Natural killer cell (primary cell): ENCODE results near the gene P2RX5. TPM values are rescaled to one million over a fixed set of nuclear protein-coding genes. Genes with fewer than 3 reads are reported as not detected.

ENCODE experiments used
- ATAC-seq, 3 donors: fragments of 150-1000 bp in 2 of 3; fragments of 200-7000 bp in 1 of 3; cut with Tn5 transposase; 1 replicate in 1 of 3; 2 replicates in 2 of 3; pipeline ENCODE4 v1.10.0; 2021; ENCODE audit warnings: mild to moderate bottlenecking in 2 of 3, moderate library complexity in 2 of 3
- DNase-seq, 2 donors: peaks; one replicate each; pipeline versions ENCODE4 v3.0.0 to v3.0.0-alpha.2; 2013 to 2021; ENCODE audit warnings: mixed read lengths in 1 of 2
- H3K27ac ChIP-seq: one replicate; pipeline ENCODE4 v1.5.1; 2013; ENCODE audit warnings: mild to moderate bottlenecking, low read length
- H3K27me3 ChIP-seq: one replicate; pipeline ENCODE4 v1.6.1; 2013; ENCODE audit warnings: low read length; ENCODE audit not compliant: control insufficient read depth, insufficient read depth
- H3K36me3 ChIP-seq: one replicate; pipeline ENCODE4 v1.6.1; 2013; ENCODE audit warnings: low read length; ENCODE audit not compliant: control insufficient read depth, insufficient read depth
- H3K4me1 ChIP-seq: one replicate; pipeline ENCODE4 v1.6.1; 2013; ENCODE audit warnings: low read length; ENCODE audit not compliant: control insufficient read depth, insufficient read depth
- H3K4me3 ChIP-seq: one replicate; pipeline ENCODE4 v1.5.1; 2013; ENCODE audit warnings: low read length
- H3K9me3 ChIP-seq: one replicate; pipeline ENCODE4 v1.6.1; 2013; ENCODE audit warnings: low read length; ENCODE audit not compliant: control insufficient read depth, insufficient read depth
- H3K27ac Mint-ChIP-seq, 2 donors: one replicate each; pipeline ENCODE4 v1.8.0; 2022; ENCODE audit warnings: mild to moderate bottlenecking in 2 of 2, mixed read lengths in 2 of 2, moderate library complexity in 1 of 2
- H3K27me3 Mint-ChIP-seq, 2 donors: one replicate each; pipeline ENCODE4 v1.8.0; 2022; ENCODE audit warnings: low read depth in 2 of 2, mixed read lengths in 2 of 2
- H3K36me3 Mint-ChIP-seq: one replicate; pipeline ENCODE4 v1.8.0; 2022; ENCODE audit warnings: mixed read lengths
- H3K4me1 Mint-ChIP-seq, 2 donors: one replicate each; pipeline ENCODE4 v1.8.0; 2022; ENCODE audit warnings: mixed read lengths in 2 of 2
- H3K4me3 Mint-ChIP-seq: one replicate; pipeline ENCODE4 v1.8.0; 2022; ENCODE audit warnings: mild to moderate bottlenecking, moderate library complexity, mixed read lengths
- H3K9me3 Mint-ChIP-seq, 2 donors: one replicate each; pipeline ENCODE4 v1.8.0; 2022; ENCODE audit warnings: mixed read lengths in 2 of 2
- WGBS: methylation state at CpG from one replicate; pipeline ENCODE4 v1.1.7; 2013; ENCODE audit warnings: missing lambda C conversion rate; ENCODE audit not compliant: insufficient coverage; 5-methylcytosine and 5-hydroxymethylcytosine counted together
- intact Hi-C: fragments of 100-400 bp; cut with micrococcal nuclease; formaldehyde crosslinking; loops from one replicate; pipeline ENCODE4 v1.14.2; 2022
- total RNA-seq, 4 donors: library from RNA; stranded (reverse); fragments of 120-200 nt in 1 of 4; gene quantifications; one replicate each; pipeline versions ENCODE4 v1.2.3 to v1.2.4, GENCODE V29; 2013 to 2022
- TF ChIP-seq, protein P1 (sequence below): fragments of 200-600 bp; IDR thresholded peaks from one replicate; pipeline ENCODE4 v1.8.0; 2022; ENCODE audit warnings: antibody characterized with exemption

P2RX5 gene
- total RNA-seq, 3 donors from 2014 or later (not counting 1 experiment from before 2014, with no cell fraction given) = 7.8 to 15.4 (median 9.2) TPM

- Histone ChIP-seq H3K27ac (no peak overlapping the region), H3K27me3 (no peaks in the 10 kb centered on the region), H3K4me3 (no peak overlapping the region), H3K4me1 (peaks cover 18% of the 10 kb centered on the region), H3K9me3 (no peaks in the 10 kb centered on the region), H3K36me3 (no peaks in the 10 kb centered on the region)
- Mint-ChIP-seq H3K4me3 (no peak overlapping the region), H3K9me3 (no peaks in the 10 kb centered on the region), H3K27ac (no peak overlapping the region), H3K27me3 (no peaks in the 10 kb centered on the region), H3K36me3 (no peaks in the 10 kb centered on the region), H3K4me1 (peaks cover 0 to 6% of the 10 kb centered on the region in 2 donors)
- TF ChIP-seq, protein P1, sequence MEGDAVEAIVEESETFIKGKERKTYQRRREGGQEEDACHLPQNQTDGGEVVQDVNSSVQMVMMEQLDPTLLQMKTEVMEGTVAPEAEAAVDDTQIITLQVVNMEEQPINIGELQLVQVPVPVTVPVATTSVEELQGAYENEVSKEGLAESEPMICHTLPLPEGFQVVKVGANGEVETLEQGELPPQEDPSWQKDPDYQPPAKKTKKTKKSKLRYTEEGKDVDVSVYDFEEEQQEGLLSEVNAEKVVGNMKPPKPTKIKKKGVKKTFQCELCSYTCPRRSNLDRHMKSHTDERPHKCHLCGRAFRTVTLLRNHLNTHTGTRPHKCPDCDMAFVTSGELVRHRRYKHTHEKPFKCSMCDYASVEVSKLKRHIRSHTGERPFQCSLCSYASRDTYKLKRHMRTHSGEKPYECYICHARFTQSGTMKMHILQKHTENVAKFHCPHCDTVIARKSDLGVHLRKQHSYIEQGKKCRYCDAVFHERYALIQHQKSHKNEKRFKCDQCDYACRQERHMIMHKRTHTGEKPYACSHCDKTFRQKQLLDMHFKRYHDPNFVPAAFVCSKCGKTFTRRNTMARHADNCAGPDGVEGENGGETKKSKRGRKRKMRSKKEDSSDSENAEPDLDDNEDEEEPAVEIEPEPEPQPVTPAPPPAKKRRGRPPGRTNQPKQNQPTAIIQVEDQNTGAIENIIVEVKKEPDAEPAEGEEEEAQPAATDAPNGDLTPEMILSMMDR = no peak
- WGBS = 93% methylated on average over 27 of the region's 27 CpGs
- no peak for ATAC-seq
- intact Hi-C loops = no loop called here
- DNase-seq = no peak
These were observed 17.0 kb downstream of the P2RX5 start for GRCh38 chr17:3678821-3679530.

DNA sequence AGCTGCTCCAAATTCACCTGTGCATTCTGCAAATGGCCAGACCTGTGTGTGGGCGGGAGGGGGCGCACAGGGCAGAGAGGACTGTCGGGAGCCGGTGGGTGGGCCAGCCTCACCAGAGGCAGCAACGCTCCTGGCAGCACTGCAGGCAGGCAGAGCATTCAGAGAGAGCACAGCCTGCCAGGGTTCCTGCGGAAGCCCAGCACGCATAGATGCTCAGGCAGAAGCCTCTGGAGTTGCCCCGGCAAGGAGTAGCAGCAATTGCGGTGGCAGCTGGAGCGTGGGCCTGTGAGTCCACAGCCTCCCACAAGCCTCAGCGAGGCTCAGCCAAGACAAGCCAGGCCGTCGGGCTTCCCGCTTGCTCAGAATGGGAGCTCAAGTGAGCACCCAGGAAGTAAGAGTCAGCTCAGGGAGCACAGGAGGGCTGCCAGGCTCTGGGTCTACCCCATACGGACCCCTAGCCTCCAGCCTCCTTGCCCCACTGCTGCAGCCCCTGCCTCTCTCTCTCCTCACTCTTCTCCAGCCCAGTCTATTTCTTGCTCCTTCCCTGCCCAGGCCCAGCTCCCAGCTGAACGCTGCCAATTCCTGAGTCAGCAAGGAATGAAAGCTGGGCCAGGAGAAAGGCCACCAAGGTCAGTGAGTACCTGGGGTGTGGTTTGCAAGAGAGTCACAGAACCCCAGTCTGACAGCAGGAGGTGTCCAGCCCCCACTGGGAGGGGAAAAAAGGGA lies 17.7 kb downstream of the P2RX5 start:
- Histone ChIP-seq H3K4me3 (no peak overlapping the region), H3K27ac (no peak overlapping the region), H3K36me3 (no peaks in the 10 kb centered on the region), H3K4me1 (peaks cover 11% of the 10 kb centered on the region), H3K27me3 (no peaks in the 10 kb centered on the region), H3K9me3 (no peaks in the 10 kb centered on the region)
- TF ChIP-seq, protein P1 = no peak
- no peaks in the 10 kb centered on the region for H3K36me3 Mint-ChIP-seq
- H3K27ac Mint-ChIP-seq = no peak overlapping the region
- peaks cover 0 to 4% of the 10 kb centered on the region in 2 donors for H3K4me1 Mint-ChIP-seq
- no peaks in the 10 kb centered on the region for H3K27me3 Mint-ChIP-seq
- no peak for DNase-seq
- WGBS = 90% methylated on average over 16 of the region's 16 CpGs
- intact Hi-C loops = no loop called here
- no peaks in the 10 kb centered on the region for H3K9me3 Mint-ChIP-seq
- ATAC-seq = no peak
- H3K4me3 Mint-ChIP-seq = no peak overlapping the region

DNA sequence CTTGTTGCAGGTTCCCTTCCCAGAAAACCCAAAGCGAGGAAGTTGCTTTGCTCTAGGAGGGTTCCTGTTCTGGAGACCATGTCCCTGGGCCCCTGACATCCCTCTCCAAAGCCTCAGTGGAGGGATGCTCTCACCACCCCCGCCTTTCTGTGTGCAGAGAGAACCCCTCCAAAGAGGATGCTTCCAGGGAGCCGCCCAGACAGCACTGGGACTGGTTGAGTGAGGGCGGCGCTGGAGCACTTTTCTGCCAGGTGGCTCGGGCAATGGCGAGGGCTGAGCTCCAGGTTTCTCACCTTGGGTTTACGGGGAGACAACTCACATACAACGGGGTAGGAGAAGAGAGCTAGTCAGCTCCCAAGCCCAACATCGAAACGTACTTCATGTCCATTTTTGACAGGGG lies 20.1 kb downstream of the P2RX5 start:
- no peak overlapping the region for H3K27ac Mint-ChIP-seq
- WGBS = 95% methylated on average over 11 of the region's 11 CpGs
- intact Hi-C loops = no loop called here

More for the DNA sequence above, 20.1 kb downstream of the P2RX5 start:
- Histone ChIP-seq H3K27me3 (no peaks in the 10 kb centered on the region), H3K36me3 (no peaks in the 10 kb centered on the region), H3K9me3 (no peaks in the 10 kb centered on the region), H3K4me1 (no peaks in the 10 kb centered on the region), H3K27ac (no peak overlapping the region), H3K4me3 (no peak overlapping the region)
- DNase-seq (no peak), ATAC-seq (no peak)
- Mint-ChIP-seq H3K9me3 (no peaks in the 10 kb centered on the region), H3K4me3 (no peak overlapping the region), H3K36me3 (no peaks in the 10 kb centered on the region), H3K4me1 (no peaks in the 10 kb centered on the region), H3K27me3 (no peaks in the 10 kb centered on the region)
- TF ChIP-seq, protein P1 = no peak
